ENCODE measurements around the gene GPR17. TPM values are rescaled to one million over a fixed set of nuclear protein-coding genes. Genes with fewer than 3 reads are reported as not detected.

GPR17 gene
- total and polyA plus RNA-seq, 2 experiments from 2014 or later, result 0.39 TPM; not detected in 1

DNA sequence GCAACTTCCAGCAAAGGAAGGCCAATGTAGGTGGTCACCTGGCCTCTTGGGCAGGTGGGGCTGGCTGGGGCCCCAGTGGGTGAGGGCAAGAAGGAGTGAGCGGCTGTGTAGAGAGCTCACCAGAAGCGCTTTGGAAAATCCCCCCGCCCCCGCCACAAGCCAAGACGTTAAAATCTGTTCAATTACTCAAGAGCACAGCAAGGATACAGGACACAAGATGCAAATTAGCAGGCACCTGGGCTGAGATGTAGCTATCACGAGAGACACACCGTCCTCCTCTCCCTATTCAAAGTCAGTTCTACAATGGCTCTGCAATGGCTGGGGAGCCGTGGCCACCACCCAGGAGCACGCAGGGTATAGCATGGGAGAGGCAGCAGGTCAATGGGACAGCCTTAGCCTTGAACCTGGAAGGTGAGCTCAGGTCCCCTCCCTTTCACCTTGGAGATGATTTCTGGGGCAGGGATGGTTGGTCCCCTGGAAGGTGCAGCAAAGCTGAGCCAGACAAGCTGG, 38.5 kb upstream of the GPR17 start:
- H3K36me3 ChIP-seq (replicated peaks; ENCODE audit: insufficient read depth, low read depth), result no peaks in the 10 kb centered on the region
- DNase-seq (ENCODE audit: low spot score), result no peak
- TF ChIP-seq, protein P1, sequence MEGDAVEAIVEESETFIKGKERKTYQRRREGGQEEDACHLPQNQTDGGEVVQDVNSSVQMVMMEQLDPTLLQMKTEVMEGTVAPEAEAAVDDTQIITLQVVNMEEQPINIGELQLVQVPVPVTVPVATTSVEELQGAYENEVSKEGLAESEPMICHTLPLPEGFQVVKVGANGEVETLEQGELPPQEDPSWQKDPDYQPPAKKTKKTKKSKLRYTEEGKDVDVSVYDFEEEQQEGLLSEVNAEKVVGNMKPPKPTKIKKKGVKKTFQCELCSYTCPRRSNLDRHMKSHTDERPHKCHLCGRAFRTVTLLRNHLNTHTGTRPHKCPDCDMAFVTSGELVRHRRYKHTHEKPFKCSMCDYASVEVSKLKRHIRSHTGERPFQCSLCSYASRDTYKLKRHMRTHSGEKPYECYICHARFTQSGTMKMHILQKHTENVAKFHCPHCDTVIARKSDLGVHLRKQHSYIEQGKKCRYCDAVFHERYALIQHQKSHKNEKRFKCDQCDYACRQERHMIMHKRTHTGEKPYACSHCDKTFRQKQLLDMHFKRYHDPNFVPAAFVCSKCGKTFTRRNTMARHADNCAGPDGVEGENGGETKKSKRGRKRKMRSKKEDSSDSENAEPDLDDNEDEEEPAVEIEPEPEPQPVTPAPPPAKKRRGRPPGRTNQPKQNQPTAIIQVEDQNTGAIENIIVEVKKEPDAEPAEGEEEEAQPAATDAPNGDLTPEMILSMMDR (IDR thresholded peaks at IDR 0.05; ENCODE audit: poor library complexity), result no peak
- no peak for TF ChIP-seq EZH2phosphoT487 (IDR thresholded peaks at IDR 0.05; ENCODE audit: low read depth, severe bottlenecking, unreplicated experiment)
- no peak for TF ChIP-seq EZH2 (IDR thresholded peaks at IDR 0.05; ENCODE audit: borderline replicate concordance)
- H3K27me3 ChIP-seq, result no peaks in the 10 kb centered on the region
- H2AFZ ChIP-seq, result no peak overlapping the region
- no peaks in the 10 kb centered on the region for H3K4me1 ChIP-seq (ENCODE audit: insufficient read depth)
- no peak overlapping the region for H3K27ac ChIP-seq
- 93% methylated on average over 9 of the region's 9 CpGs for WGBS (ENCODE audit: low lambda C conversion rate, missing lambda C conversion rate)
- no peaks in the 10 kb centered on the region for H3K9me2 ChIP-seq (replicated peaks; ENCODE audit: insufficient read depth)
- no peaks in the 10 kb centered on the region for H4K20me1 ChIP-seq (ENCODE audit: insufficient read depth, poor library complexity, severe bottlenecking)
- H3K9me3 ChIP-seq (ENCODE audit: low read depth), result no peaks in the 10 kb centered on the region
- no peaks in the 10 kb centered on the region for H3K79me2 ChIP-seq
- H3K4me3 ChIP-seq, result no peak overlapping the region
- no peak overlapping the region for H3K4me2 ChIP-seq

DNA sequence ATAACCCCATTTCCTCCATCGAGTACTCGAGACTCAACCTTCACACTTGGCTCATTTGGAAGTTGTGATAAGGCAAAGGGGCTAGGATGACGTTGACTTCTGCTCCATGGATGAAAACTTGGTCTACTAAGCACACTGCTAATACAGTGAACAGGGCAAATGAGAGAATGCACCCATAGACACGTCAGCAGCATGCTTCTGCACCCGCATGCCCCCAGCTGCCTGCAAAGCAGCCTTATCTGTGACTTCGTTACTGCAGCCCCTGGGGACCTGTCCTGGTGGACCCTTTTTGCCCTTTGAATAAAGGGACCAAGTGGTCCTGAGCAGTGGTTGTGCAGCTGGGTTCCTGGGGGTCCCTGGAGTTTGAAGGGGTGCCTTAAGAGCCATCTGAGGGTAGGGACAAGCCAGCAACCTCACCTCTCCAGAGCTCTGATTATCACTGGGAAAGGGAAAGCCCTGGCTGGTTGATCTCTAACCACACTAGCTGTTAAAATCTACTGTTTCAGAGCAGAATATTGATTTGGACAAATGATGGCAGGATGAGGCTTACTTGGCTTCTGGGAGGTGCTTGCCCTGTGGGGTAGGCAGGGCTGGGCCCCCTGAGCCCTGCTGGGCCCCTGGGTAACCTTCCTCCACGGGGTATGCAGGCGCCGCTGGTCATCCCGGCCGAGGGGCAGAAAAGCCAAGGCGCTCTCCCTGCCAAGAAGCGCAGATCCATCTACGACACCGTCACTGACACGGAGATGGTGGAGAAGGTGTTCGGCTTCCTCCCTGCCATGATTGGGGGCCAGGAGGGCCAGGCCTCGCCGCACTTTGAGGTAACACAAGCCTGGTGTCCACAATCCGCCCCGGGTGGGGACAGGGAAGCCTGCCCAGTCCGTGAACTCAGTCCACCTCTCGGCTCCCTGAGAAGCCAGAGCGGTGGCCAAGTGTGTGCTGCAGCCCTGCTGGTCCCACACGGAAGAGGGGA, 37.6 kb upstream of the GPR17 start:
- H3K36me3 ChIP-seq (replicated peaks; ENCODE audit: insufficient read depth, low read depth), result no peaks in the 10 kb centered on the region

DNA sequence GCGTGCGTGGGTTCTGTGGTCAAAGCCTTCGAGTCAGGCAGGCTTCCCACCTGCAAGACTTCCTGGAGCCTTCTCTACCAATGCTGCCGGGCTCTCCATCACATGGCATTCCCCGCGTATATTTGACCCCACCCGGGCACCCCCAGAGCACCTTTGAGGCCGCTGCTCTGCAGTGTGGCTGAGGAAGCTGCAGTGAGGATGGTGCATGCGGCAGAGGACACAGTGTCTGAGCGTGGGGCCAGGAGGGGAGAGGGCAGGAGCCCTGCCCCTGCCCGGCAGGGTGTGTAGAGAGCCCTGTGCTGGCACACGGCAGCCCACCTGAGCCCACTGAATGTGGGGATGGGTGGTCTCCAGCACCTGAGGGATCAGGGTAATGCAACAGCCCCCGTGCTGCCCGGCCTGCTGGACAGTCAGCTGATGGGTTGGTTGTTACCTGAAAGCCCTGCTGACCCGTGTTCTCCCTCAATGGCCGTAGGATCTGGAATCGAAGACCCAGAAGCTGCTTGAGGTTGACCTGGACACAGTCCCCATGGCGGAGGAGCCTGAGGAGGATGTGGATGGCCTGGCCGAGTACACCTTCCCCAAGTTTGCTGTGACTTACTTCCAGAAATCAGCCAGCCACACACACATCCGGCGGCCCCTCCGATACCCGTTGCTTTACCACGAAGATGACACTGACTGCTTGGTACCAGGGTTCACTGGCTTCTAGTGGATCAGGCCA, 36.8 kb upstream of the GPR17 start:
- Histone ChIP-seq H3K4me2 (no peak overlapping the region), H3K79me2 (no peaks in the 10 kb centered on the region), H2AFZ (no peak overlapping the region), H3K27me3 (no peaks in the 10 kb centered on the region), H4K20me1 (ENCODE audit: insufficient read depth, poor library complexity, severe bottlenecking) (no peaks in the 10 kb centered on the region), H3K4me1 (ENCODE audit: insufficient read depth) (no peaks in the 10 kb centered on the region), H3K9me2 (replicated peaks; ENCODE audit: insufficient read depth) (no peaks in the 10 kb centered on the region), H3K36me3 (replicated peaks; ENCODE audit: insufficient read depth, low read depth) (no peaks in the 10 kb centered on the region), H3K9me3 (ENCODE audit: low read depth) (no peaks in the 10 kb centered on the region), H3K4me3 (no peak overlapping the region), H3K27ac (no peak overlapping the region)
- 92% methylated on average over 23 of the region's 24 CpGs for WGBS (ENCODE audit: low lambda C conversion rate, missing lambda C conversion rate)
- TF ChIP-seq EZH2 (IDR thresholded peaks at IDR 0.05; ENCODE audit: borderline replicate concordance) (no peak), EZH2phosphoT487 (IDR thresholded peaks at IDR 0.05; ENCODE audit: low read depth, severe bottlenecking, unreplicated experiment) (no peak)
- TF ChIP-seq, protein P1 (IDR thresholded peaks at IDR 0.05; ENCODE audit: poor library complexity), result no peak
- peak; percentile 1 for DNase-seq (ENCODE audit: low spot score)

More for the DNA sequence above, 37.6 kb upstream of the GPR17 start:
- H3K79me2 ChIP-seq, result no peaks in the 10 kb centered on the region
- H3K9me3 ChIP-seq (ENCODE audit: low read depth), result no peaks in the 10 kb centered on the region
- 92% methylated on average over 20 of the region's 25 CpGs for WGBS (ENCODE audit: low lambda C conversion rate, missing lambda C conversion rate)
- no peak overlapping the region for H3K4me2 ChIP-seq
- H4K20me1 ChIP-seq (ENCODE audit: insufficient read depth, poor library complexity, severe bottlenecking), result no peaks in the 10 kb centered on the region
- no peaks in the 10 kb centered on the region for H3K4me1 ChIP-seq (ENCODE audit: insufficient read depth)
- no peaks in the 10 kb centered on the region for H3K27me3 ChIP-seq
- H3K27ac ChIP-seq, result no peak overlapping the region
- no peak for TF ChIP-seq EZH2phosphoT487 (IDR thresholded peaks at IDR 0.05; ENCODE audit: low read depth, severe bottlenecking, unreplicated experiment)
- TF ChIP-seq EZH2 (IDR thresholded peaks at IDR 0.05; ENCODE audit: borderline replicate concordance), result no peak
- TF ChIP-seq, protein P1 (IDR thresholded peaks at IDR 0.05; ENCODE audit: poor library complexity), result no peak
- no peak overlapping the region for H2AFZ ChIP-seq
- DNase-seq (ENCODE audit: low spot score), result peak; percentile 4
- no peak overlapping the region for H3K4me3 ChIP-seq
- no peaks in the 10 kb centered on the region for H3K9me2 ChIP-seq (replicated peaks; ENCODE audit: insufficient read depth)
